HepG2 (cell line): Measurements from ENCODE around the gene NEURL2. TPM values are rescaled to one million over a fixed set of nuclear protein-coding genes. Genes with fewer than 3 reads are reported as not detected.

Source experiments
- BHLHE40 ChIP-seq: IDR thresholded peaks from 2 replicates; pipeline ENCODE4 v1.6.1; 2011; ENCODE audit warnings: low read length, improper control_type of control experiment
- CREB1 ChIP-seq, 2 experiments: fragments of 450-650 bp in 1 of 2; IDR thresholded peaks; 2 replicates each; pipeline ENCODE4 v1.6.1; 2016 to 2017; ENCODE audit warnings: control low read depth in 1 of 2, mild to moderate bottlenecking in 1 of 2, missing compliant biosample characterization in 1 of 2, missing genetic modification characterization in 1 of 2
- GPN1 ChIP-seq: sonication (generic); formaldehyde crosslinking; IDR thresholded peaks from 2 replicates; pipeline ENCODE4 v1.5.1; 2020; ENCODE audit warnings: missing genetic modification reagents, borderline replicate concordance
- HOXA3 ChIP-seq: sonication (generic); formaldehyde crosslinking; IDR thresholded peaks from 2 replicates; pipeline ENCODE4 v1.5.0; 2020; ENCODE audit warnings: missing genetic modification reagents
- ISL2 ChIP-seq: sonication (generic); formaldehyde crosslinking; IDR thresholded peaks from 2 replicates; pipeline ENCODE4 v1.5.0; 2020; ENCODE audit warnings: missing genetic modification reagents
- MAFK ChIP-seq, 2 experiments: IDR thresholded peaks in 1 of 2; conservative IDR thresholded peaks in 1 of 2; 2 replicates each; pipeline ENCODE4 v1.6.1; 2011; ENCODE audit warnings: improper control_type of control experiment in 2 of 2, low read length in 2 of 2
- MAZ ChIP-seq, 2 experiments: sonication (generic) in 1 of 2; formaldehyde crosslinking in 1 of 2; IDR thresholded peaks; 2 replicates each; pipeline versions ENCODE4 v1.5.0 to v1.6.1; 2012 to 2020; ENCODE audit warnings: low read depth in 2 of 2, mild to moderate bottlenecking in 2 of 2, borderline replicate concordance in 1 of 2, improper control_type of control experiment in 1 of 2, low read length in 1 of 2, missing genetic modification reagents in 1 of 2, moderate library complexity in 1 of 2
- NFATC3 ChIP-seq: sonication (generic); formaldehyde crosslinking; IDR thresholded peaks from 2 replicates; pipeline ENCODE4 v1.5.1; 2020; ENCODE audit warnings: mild to moderate bottlenecking, missing genetic modification reagents
- PHF8 ChIP-seq: sonication (generic); formaldehyde crosslinking; IDR thresholded peaks from 2 replicates; pipeline ENCODE4 v1.5.0; 2020; ENCODE audit warnings: missing genetic modification reagents
- SALL1 ChIP-seq: sonication (generic); formaldehyde crosslinking; IDR thresholded peaks from 2 replicates; pipeline ENCODE4 v1.8.0; 2022; ENCODE audit warnings: mild to moderate bottlenecking, missing genetic modification reagents
- TOPORS ChIP-seq: sonication (generic); formaldehyde crosslinking; IDR thresholded peaks from 2 replicates; pipeline ENCODE4 v1.8.0; 2023; ENCODE audit warnings: mild to moderate bottlenecking, missing genetic modification reagents
- ZMYM3 ChIP-seq: sonication (generic); formaldehyde crosslinking; IDR thresholded peaks from 2 replicates; pipeline ENCODE4 v1.5.1; 2020; ENCODE audit warnings: mild to moderate bottlenecking, missing genetic modification reagents
- ZNF224 ChIP-seq: sonication (generic); formaldehyde crosslinking; IDR thresholded peaks from 2 replicates; pipeline ENCODE4 v1.5.0; 2020; ENCODE audit warnings: mild to moderate bottlenecking, missing genetic modification reagents
- ZNF7 ChIP-seq: IDR thresholded peaks from 2 replicates; pipeline ENCODE4 v1.6.1; 2016; ENCODE audit warnings: missing biosample characterization, missing genetic modification reagents
- polyA plus RNA-seq, 8 experiments: library from polyadenylated mRNA; depleted of rRNA in 3 of 8; stranded (reverse) in 7 of 8; unstranded in 1 of 8; fragments of >200 nt; fragmentation: Illumina TruSeq in 4 of 8; extraction: Trizol in 4 of 8; gene quantifications; 2 replicates each; pipeline versions ENCODE4 v1.2.1 to v1.2.3, GENCODE V29; 2011 to 2016; ENCODE audit warnings: low read depth in 4 of 8, missing spikeins in 1 of 8, mixed read lengths in 1 of 8; ENCODE audit not compliant: insufficient read depth in 1 of 8
- total RNA-seq, 5 experiments: library from RNA; depleted of rRNA; stranded (reverse); fragments of >200 nt; fragmentation: Illumina TruSeq; extraction: Trizol; gene quantifications; 2 replicates each; pipeline ENCODE4 v1.2.3, GENCODE V29; 2016; ENCODE audit warnings: low read depth in 1 of 5
- TF ChIP-seq, protein P1 (sequence below), 2 experiments: sonication (generic) in 1 of 2; formaldehyde crosslinking in 1 of 2; IDR thresholded peaks; 2 replicates each; pipeline versions ENCODE4 v1.4.0 to v1.6.1; 2016 to 2020; ENCODE audit warnings: borderline replicate concordance in 1 of 2, low read depth in 1 of 2, mild to moderate bottlenecking in 1 of 2, missing genetic modification reagents in 1 of 2
- TF ChIP-seq, protein P2 (sequence below): sonication (generic); formaldehyde crosslinking; IDR thresholded peaks from 2 replicates; pipeline ENCODE4 v1.8.0; 2022; ENCODE audit warnings: missing genetic modification reagents, mild to moderate bottlenecking, inconsistent platforms, borderline replicate concordance
- TF ChIP-seq, protein P3 (sequence below): sonication (generic); formaldehyde crosslinking; IDR thresholded peaks from 2 replicates; pipeline ENCODE4 v1.4.0; 2020; ENCODE audit warnings: mild to moderate bottlenecking, low read depth, missing genetic modification reagents
- TF ChIP-seq, protein P4 (sequence below): sonication (generic); formaldehyde crosslinking; IDR thresholded peaks from 2 replicates; pipeline ENCODE4 v1.4.0; 2020; ENCODE audit warnings: missing genetic modification reagents; ENCODE audit errors: not compliant biosample characterization
- TF ChIP-seq, protein P5 (sequence below): sonication (generic); formaldehyde crosslinking; IDR thresholded peaks from 2 replicates; pipeline ENCODE4 v1.4.0; 2020; ENCODE audit warnings: missing genetic modification reagents

NEURL2 gene
- total and polyA plus RNA-seq, 2 of the 13 experiments (the other 11 are each of a cell fraction or from before 2014, with no cell fraction given): 7.2 to 9.7 TPM

DNA sequence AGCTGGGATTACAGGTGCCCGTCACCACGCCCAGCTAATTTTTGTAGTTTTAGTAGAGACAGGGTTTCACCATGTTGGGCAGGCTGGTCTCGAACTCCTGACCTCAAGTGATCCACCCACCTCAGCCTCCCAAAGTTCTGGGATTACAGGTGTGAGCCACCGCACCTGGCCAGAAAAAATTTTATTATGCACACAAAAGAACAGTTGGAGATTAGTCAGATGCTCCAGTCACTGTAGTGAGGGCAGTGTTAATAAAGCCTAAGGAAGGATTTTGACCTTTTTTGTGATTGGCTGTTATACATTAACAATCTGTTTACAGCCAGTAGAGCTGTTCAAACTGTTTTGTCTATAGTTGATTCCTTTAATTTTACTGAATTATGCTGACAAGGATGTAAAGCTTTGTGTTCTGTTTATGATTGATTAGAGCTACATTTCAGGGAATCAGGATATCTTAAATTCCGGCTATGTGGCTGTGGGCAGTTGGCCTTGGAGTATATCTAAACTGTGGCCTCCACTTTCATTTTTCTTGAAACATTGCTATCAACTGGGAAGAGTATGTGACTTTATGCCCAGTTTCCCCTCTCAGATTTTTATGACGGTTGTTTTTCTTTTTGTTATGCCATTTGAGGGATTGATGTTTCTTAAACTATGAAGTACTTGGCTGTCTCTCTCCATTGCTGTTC is 23.7 kb downstream of the NEURL2 start (continued):
- TF ChIP-seq ISL2 (0 out of 2 replicates have a peak, but pooled peaks have one; percentile 20), MAFK (conservative IDR thresholded peaks at IDR 0.05 in 1 of 2, IDR thresholded peaks at IDR 0.05 in 1 of 2; ENCODE audit: low read length in 2 of 2) (peak; percentile 75 to 78), TOPORS (CRISPR knock-in tag) (no peak), BHLHE40 (no peak), GPN1 (CRISPR knock-in tag) (no peak), PHF8 (CRISPR knock-in tag) (no peak), ZNF224 (CRISPR knock-in tag) (no peak), CREB1 (IDR thresholded peaks at IDR 0.05) (no peak), CREB1 (CRISPR knock-in tag; IDR thresholded peaks at IDR 0.05) (no peak), ZMYM3 (CRISPR knock-in tag) (peak; percentile 73), ZNF7 (CRISPR knock-in tag) (no peak), MAZ (IDR thresholded peaks at IDR 0.05; ENCODE audit: borderline replicate concordance, low read depth, low read length) (no peak), MAZ (CRISPR knock-in tag; IDR thresholded peaks at IDR 0.05; ENCODE audit: low read depth) (no peak), HOXA3 (CRISPR knock-in tag) (0 out of 2 replicates have a peak, but pooled peaks have one; percentile 15), NFATC3 (CRISPR knock-in tag) (no peak), SALL1 (CRISPR knock-in tag) (peak; percentile 41; the same call in 1 of the 2 replicates)
- TF ChIP-seq, protein P1, sequence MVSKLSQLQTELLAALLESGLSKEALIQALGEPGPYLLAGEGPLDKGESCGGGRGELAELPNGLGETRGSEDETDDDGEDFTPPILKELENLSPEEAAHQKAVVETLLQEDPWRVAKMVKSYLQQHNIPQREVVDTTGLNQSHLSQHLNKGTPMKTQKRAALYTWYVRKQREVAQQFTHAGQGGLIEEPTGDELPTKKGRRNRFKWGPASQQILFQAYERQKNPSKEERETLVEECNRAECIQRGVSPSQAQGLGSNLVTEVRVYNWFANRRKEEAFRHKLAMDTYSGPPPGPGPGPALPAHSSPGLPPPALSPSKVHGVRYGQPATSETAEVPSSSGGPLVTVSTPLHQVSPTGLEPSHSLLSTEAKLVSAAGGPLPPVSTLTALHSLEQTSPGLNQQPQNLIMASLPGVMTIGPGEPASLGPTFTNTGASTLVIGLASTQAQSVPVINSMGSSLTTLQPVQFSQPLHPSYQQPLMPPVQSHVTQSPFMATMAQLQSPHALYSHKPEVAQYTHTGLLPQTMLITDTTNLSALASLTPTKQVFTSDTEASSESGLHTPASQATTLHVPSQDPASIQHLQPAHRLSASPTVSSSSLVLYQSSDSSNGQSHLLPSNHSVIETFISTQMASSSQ (IDR thresholded peaks at IDR 0.05; ENCODE audit: low read depth): 0 out of 2 replicates have a peak, but pooled peaks have one; percentile 51
- TF ChIP-seq, protein P1 (CRISPR knock-in tag; IDR thresholded peaks at IDR 0.05; ENCODE audit: borderline replicate concordance): no peak; the same call in 1 of the 2 replicates
- TF ChIP-seq, protein P2, sequence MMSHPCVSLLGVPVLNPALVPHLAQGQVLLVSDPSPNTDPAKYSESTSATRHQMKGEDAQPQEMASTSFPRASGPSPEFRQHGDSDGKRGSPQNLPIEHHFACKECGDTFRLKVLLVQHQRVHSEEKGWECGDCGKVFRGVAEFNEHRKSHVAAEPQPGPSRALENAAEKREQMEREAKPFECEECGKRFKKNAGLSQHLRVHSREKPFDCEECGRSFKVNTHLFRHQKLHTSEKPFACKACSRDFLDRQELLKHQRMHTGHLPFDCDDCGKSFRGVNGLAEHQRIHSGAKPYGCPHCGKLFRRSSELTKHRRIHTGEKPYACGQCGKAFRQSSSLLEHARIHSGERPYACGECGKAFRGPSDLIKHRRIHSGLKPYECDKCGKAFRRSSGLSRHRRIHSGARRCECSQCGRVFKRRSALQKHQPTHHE (CRISPR knock-in tag): no peak
- TF ChIP-seq, protein P3, sequence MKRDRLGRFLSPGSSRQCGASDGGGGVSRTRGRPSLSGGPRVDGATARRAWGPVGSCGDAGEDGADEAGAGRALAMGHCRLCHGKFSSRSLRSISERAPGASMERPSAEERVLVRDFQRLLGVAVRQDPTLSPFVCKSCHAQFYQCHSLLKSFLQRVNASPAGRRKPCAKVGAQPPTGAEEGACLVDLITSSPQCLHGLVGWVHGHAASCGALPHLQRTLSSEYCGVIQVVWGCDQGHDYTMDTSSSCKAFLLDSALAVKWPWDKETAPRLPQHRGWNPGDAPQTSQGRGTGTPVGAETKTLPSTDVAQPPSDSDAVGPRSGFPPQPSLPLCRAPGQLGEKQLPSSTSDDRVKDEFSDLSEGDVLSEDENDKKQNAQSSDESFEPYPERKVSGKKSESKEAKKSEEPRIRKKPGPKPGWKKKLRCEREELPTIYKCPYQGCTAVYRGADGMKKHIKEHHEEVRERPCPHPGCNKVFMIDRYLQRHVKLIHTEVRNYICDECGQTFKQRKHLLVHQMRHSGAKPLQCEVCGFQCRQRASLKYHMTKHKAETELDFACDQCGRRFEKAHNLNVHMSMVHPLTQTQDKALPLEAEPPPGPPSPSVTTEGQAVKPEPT (CRISPR knock-in tag): no peak
- TF ChIP-seq, protein P4, sequence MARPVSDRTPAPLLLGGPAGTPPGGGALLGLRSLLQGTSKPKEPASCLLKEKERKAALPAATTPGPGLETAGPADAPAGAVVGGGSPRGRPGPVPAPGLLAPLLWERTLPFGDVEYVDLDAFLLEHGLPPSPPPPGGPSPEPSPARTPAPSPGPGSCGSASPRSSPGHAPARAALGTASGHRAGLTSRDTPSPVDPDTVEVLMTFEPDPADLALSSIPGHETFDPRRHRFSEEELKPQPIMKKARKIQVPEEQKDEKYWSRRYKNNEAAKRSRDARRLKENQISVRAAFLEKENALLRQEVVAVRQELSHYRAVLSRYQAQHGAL (CRISPR knock-in tag): no peak
- TF ChIP-seq, protein P5, sequence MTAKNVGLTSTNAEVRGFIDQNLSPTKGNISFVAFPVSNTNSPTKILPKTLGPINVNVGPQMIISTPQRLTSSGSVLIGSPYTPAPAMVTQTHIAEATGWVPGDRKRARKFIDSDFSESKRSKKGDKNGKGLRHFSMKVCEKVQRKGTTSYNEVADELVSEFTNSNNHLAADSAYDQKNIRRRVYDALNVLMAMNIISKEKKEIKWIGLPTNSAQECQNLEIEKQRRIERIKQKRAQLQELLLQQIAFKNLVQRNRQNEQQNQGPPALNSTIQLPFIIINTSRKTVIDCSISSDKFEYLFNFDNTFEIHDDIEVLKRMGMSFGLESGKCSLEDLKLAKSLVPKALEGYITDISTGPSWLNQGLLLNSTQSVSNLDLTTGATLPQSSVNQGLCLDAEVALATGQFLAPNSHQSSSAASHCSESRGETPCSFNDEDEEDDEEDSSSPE (CRISPR knock-in tag): no peak
